Measurements from ENCODE around the gene LSAMP.

Gene LSAMP

DNA sequence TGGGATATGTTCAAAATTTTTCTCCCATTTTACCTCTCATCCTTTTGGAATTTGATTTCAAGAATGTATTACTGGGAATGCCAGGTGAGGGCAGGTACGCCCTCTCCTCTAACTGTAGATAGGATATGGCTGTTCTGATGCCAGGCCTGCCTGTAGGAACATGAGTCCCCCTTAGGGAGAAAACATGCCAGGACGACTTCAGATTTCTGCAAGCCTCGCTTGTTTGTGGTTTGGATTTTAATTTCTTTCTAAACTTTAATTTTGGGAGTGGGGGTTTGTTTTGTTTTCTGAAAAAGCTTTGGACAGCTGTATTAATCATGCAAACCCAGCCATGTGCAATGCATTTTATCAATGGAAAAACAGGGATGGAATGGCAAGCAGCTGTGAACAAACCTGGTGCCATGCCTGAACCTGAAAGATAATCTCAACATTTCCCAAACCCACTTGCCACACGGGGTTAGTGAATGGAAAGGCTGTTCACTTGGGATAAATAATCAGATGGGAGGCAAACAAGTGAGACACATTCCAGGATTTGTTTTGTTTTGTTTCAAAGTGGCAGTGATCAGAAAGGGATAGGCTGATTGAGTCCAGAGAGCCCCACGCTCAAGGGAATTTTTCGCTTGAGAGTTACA lies 614.4 kb downstream of the LSAMP start:
- in situ Hi-C loops (cut with HindIII; ENCODE audit: low sequenced_read_pairs) = no loop called here
- no peak for DNase-seq (ENCODE audit: low read depth)
- no peak for TF ChIP-seq CTCF (IDR thresholded peaks at IDR 0.05; ENCODE audit: low read depth, low read length, missing control alignments)
- H3K4me3 ChIP-seq (ENCODE audit: low read depth, low read length) = no peak overlapping the region

DNA sequence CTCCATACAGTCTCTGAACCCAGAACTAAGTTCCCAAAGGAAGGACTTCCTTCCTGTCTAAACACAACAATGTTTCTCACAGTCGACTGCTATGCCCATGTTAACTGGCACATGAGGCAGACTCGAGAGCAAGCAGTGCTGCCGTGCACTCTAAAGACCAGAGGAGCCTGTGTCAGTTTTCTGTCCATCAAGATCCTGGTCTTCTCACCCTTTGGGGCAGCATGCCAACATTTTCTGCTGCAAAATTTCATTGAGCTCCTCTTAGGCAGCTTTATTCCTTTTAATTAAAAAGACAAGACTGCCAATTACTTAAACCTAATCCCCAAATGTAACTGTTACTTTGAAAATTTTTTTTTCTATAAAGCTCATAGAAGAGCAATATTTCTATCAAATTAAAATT lies 616.9 kb downstream of the LSAMP start:
- no peak for DNase-seq (ENCODE audit: low read depth)
- no peak for TF ChIP-seq CTCF (IDR thresholded peaks at IDR 0.05; ENCODE audit: low read depth, low read length, missing control alignments)
- in situ Hi-C loops (cut with HindIII; ENCODE audit: low sequenced_read_pairs) = no loop called here
- H3K4me3 ChIP-seq (ENCODE audit: low read depth, low read length) = no peak overlapping the region

DNA sequence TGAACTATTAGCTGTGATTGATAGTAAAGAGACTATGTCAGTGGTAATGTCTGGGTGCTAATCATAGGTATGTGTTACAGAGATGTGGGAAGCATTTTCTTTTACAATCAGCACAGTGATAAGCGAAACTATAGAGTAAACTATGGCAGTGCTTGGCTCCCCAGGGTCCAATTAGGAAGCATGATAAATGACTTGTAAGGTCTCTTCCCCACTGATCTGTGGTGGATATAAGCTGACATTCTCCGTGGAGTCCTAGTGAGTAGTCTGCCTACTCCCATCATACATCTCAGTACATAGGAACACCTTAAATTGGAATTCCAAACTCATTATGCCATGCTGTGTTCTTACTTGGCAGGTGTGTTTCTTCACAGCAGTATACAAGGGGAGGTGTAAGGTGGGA lies 617.8 kb downstream of the LSAMP start:
- in situ Hi-C loops (cut with HindIII; ENCODE audit: low sequenced_read_pairs) = no loop called here
- H3K4me3 ChIP-seq (ENCODE audit: low read depth, low read length) = no peak overlapping the region
- no peak for TF ChIP-seq CTCF (IDR thresholded peaks at IDR 0.05; ENCODE audit: low read depth, low read length, missing control alignments)
- no peak for DNase-seq (ENCODE audit: low read depth)

DNA sequence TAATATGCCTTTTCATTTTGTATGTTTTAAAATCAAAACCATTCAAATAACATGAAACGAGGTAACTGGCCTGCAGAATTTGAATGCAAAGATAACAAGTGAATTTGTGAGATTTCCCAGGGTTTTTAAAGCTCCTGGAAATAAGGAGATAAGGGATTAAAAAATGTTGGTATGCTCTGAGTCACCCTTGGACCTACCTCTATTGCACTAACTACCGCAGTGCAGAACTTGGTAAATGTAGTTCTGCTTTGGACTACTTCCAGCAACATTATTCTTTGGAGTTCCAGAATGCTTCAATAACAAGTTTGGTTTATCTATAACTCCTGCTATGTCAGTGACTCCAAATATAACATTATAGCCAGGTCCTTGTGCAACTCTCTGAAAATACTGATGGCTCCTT lies 620.2 kb downstream of the LSAMP start:
- DNase-seq (ENCODE audit: low read depth) = peak; percentile 39
- in situ Hi-C loops (cut with HindIII; ENCODE audit: low sequenced_read_pairs) = no loop called here
- no peak for TF ChIP-seq CTCF (IDR thresholded peaks at IDR 0.05; ENCODE audit: low read depth, low read length, missing control alignments)
- no peak overlapping the region for H3K4me3 ChIP-seq (ENCODE audit: low read depth, low read length)

- H3K4me3 ChIP-seq (ENCODE audit: low read depth, low read length) = no peak overlapping the region
- in situ Hi-C loops (cut with HindIII; ENCODE audit: low sequenced_read_pairs) = no loop called here
- DNase-seq (ENCODE audit: low read depth) = no peak
- no peak for TF ChIP-seq CTCF (IDR thresholded peaks at IDR 0.05; ENCODE audit: low read depth, low read length, missing control alignments)
These were observed 622.2 kb downstream of the LSAMP start for GRCh38 chr3:115823083-115823482.

DNA sequence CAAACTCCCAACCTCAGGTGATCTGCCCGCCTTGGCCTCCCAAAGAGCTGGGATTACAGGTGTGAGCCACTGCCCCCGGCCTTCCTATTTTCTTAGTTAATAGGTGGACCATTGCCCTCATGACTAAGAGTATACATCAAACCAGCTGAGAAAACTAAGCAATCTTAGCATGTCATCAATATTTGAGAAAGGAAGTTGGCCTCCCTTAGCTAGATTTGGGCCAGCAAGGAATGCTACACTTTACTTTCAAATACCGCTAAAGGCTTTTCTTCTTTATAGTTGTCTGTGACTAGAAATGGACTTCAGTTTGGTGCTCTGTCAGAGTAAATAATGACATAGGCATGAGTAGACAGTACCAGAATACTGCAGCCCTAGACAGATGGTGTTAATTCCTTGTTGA lies 622.7 kb downstream of the LSAMP start:
- in situ Hi-C loops (cut with HindIII; ENCODE audit: low sequenced_read_pairs) = no loop called here
- H3K4me3 ChIP-seq (ENCODE audit: low read depth, low read length) = no peak overlapping the region
- DNase-seq (ENCODE audit: low read depth) = no peak
- TF ChIP-seq CTCF (IDR thresholded peaks at IDR 0.05; ENCODE audit: low read depth, low read length, missing control alignments) = no peak
